GM19395 (cell line): Measurements from ENCODE around the gene ARL6IP4.

ENCODE experiments used
- ATAC-seq: cut with Tn5 transposase; IDR thresholded peaks from one replicate; pipeline ENCODE4 v1.9.1; 2021; ENCODE audit warnings: mild to moderate bottlenecking, moderate library complexity; ENCODE audit not compliant: unreplicated experiment

Gene ARL6IP4

GRCh38 chr12:122989874-122990419 lies 9.5 kb downstream of the ARL6IP4 start:
- no peak for ATAC-seq

- ATAC-seq: no peak
These were observed 10.1 kb downstream of the ARL6IP4 start for GRCh38 chr12:122990561-122990960.

- no peak for ATAC-seq
These were observed 10.6 kb downstream of the ARL6IP4 start for GRCh38 chr12:122990961-122991622.

- ATAC-seq: no peak
These were observed 11.3 kb downstream of the ARL6IP4 start for GRCh38 chr12:122991623-122992275.

GRCh38 chr12:122992386-122992785 lies 11.9 kb downstream of the ARL6IP4 start:
- no peak for ATAC-seq

- no peak for ATAC-seq
These were observed 13.7 kb downstream of the ARL6IP4 start for GRCh38 chr12:122994140-122994675.

GRCh38 chr12:122994781-122995502 lies 14.5 kb downstream of the ARL6IP4 start:
- ATAC-seq: no peak

- ATAC-seq: no peak
These were observed 15.2 kb downstream of the ARL6IP4 start for GRCh38 chr12:122995503-122996187.

- no peak for ATAC-seq
These were observed 15.7 kb downstream of the ARL6IP4 start for GRCh38 chr12:122996188-122996601.

- no peak for ATAC-seq
These were observed 16.3 kb downstream of the ARL6IP4 start for GRCh38 chr12:122996621-122997342.

GRCh38 chr12:122997343-122998250 lies 17.1 kb downstream of the ARL6IP4 start:
- no peak for ATAC-seq

- no peak for ATAC-seq
These were observed 17.8 kb downstream of the ARL6IP4 start for GRCh38 chr12:122998316-122998715.

GRCh38 chr12:122999196-122999946 lies 18.9 kb downstream of the ARL6IP4 start:
- ATAC-seq: no peak

GRCh38 chr12:122999986-123000420 lies 19.5 kb downstream of the ARL6IP4 start:
- ATAC-seq: no peak

GRCh38 chr12:123000578-123000977 lies 20.1 kb downstream of the ARL6IP4 start:
- ATAC-seq: no peak

- ATAC-seq: no peak
These were observed 21.0 kb downstream of the ARL6IP4 start for GRCh38 chr12:123001464-123001863.

- ATAC-seq: no peak
These were observed 22.8 kb downstream of the ARL6IP4 start for GRCh38 chr12:123003257-123003656.

- no peak for ATAC-seq
These were observed 23.8 kb downstream of the ARL6IP4 start for GRCh38 chr12:123004287-123004686.
